WERI-Rb-1 (cell line): ENCODE measurements around the gene PTAR1.
"Not testable (repeated sequence)": the region's sequence is repeated elsewhere in the genome, so short reads cannot be mapped to it uniquely, and the experiment has no call there.

Experiments
- DNase-seq: peaks from one replicate; pipeline ENCODE4 v3.0.0-alpha.2; 2020
- H3K27ac ChIP-seq: fragments of 250-450 bp; sonication (Bioruptor Pico); 2 replicates; pipeline ENCODE4 v1.5.1; 2020; ENCODE audit warnings: mild to moderate bottlenecking, moderate library complexity
- H3K27me3 ChIP-seq: fragments of 250-450 bp; sonication (Bioruptor Pico); 2 replicates; pipeline ENCODE4 v1.5.1; 2021; ENCODE audit warnings: mild to moderate bottlenecking, low read depth, moderate library complexity; ENCODE audit not compliant: insufficient read depth, severe bottlenecking
- H3K36me3 ChIP-seq: fragments of 250-450 bp; sonication (Bioruptor Pico); 2 replicates; pipeline ENCODE4 v1.5.1; 2020; ENCODE audit warnings: mild to moderate bottlenecking, moderate library complexity
- H3K4me3 ChIP-seq: 2 replicates; pipeline ENCODE4 v1.5.1; 2011; ENCODE audit warnings: low read depth, mild to moderate bottlenecking, control low read depth, low read length
- H3K9me3 ChIP-seq: fragments of 250-450 bp; sonication (Bioruptor Pico); 2 replicates; pipeline ENCODE4 v1.5.1; 2021; ENCODE audit warnings: mild to moderate bottlenecking, moderate library complexity; ENCODE audit not compliant: severe bottlenecking
- TF ChIP-seq, protein P1 (sequence below): IDR thresholded peaks from 2 replicates; pipeline ENCODE4 v1.5.1; 2011; ENCODE audit warnings: low read depth, mild to moderate bottlenecking, control low read depth, inconsistent platforms, low read length

The PTAR1 gene

GRCh38 chr9:69768716-69769115 is 8.9 kb upstream of the PTAR1 start:
- TF ChIP-seq, protein P1, sequence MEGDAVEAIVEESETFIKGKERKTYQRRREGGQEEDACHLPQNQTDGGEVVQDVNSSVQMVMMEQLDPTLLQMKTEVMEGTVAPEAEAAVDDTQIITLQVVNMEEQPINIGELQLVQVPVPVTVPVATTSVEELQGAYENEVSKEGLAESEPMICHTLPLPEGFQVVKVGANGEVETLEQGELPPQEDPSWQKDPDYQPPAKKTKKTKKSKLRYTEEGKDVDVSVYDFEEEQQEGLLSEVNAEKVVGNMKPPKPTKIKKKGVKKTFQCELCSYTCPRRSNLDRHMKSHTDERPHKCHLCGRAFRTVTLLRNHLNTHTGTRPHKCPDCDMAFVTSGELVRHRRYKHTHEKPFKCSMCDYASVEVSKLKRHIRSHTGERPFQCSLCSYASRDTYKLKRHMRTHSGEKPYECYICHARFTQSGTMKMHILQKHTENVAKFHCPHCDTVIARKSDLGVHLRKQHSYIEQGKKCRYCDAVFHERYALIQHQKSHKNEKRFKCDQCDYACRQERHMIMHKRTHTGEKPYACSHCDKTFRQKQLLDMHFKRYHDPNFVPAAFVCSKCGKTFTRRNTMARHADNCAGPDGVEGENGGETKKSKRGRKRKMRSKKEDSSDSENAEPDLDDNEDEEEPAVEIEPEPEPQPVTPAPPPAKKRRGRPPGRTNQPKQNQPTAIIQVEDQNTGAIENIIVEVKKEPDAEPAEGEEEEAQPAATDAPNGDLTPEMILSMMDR, result no peak
- Histone ChIP-seq H3K36me3 (no peaks in the 10 kb centered on the region), H3K9me3 (peaks cover 3% of the 10 kb centered on the region), H3K27me3 (no peaks in the 10 kb centered on the region), H3K27ac (no peak overlapping the region), H3K4me3 (no peak overlapping the region)
- DNase-seq, result no peak

GRCh38 chr9:69768101-69768500 is 8.3 kb upstream of the PTAR1 start:
- Histone ChIP-seq H3K27me3 (no peaks in the 10 kb centered on the region), H3K4me3 (no peak overlapping the region), H3K9me3 (peaks cover 3% of the 10 kb centered on the region), H3K36me3 (no peaks in the 10 kb centered on the region), H3K27ac (no peak overlapping the region)
- no peak for DNase-seq
- TF ChIP-seq, protein P1, result no peak

DNA sequence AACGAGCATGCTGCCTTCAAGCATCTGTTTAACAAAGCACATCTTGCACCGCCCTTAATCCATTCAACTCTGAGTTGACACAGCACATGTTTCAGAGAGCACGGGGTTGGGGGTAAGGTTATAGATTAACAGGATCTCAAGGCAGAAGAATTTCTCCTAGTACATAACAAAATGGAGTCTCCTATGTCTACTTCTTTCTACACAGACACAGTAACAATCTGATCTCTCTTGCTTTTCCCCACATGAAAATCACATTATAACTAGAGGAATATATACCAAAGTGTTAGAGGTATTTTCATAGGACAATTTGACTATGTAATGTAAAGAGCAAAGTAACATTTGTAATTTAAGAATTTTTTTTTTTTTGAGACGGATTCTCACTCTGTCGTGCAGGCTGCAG is 4.1 kb upstream of the PTAR1 start:
- H3K36me3 ChIP-seq, H3K27me3 ChIP-seq, H3K9me3 ChIP-seq, H3K4me3 ChIP-seq, DNase-seq: not testable (repeated sequence)
- peak overlapping the region; percentile 73 for H3K27ac ChIP-seq

DNA sequence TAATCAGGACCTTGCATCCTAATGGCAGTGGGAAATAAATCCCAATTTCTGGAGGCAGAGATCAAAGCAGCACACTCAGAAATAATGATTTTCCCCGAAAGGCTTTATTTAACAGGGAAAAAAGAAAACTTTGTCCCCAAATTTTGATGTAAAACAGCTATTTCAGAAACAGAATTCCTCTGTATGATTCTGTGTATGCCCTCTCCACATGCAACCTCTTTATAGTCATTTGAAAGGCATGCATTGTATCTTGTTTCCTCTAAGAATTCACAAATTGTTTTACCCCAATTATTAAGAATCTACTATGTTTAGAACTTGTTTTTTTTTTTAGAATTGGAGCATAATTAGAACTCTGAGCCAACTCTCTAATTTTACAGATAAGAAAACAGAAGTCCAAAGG is 2.7 kb upstream of the PTAR1 start:
- TF ChIP-seq, protein P1, result no peak
- H3K27ac ChIP-seq, result no peak overlapping the region
- no peaks in the 10 kb centered on the region for H3K9me3 ChIP-seq
- no peak overlapping the region for H3K4me3 ChIP-seq
- peaks cover 6% of the 10 kb centered on the region for H3K36me3 ChIP-seq
- no peaks in the 10 kb centered on the region for H3K27me3 ChIP-seq
- no peak for DNase-seq

- peaks cover 13% of the 10 kb centered on the region for H3K36me3 ChIP-seq
- H3K27ac ChIP-seq, result peak overlapping the region; percentile 98
- H3K9me3 ChIP-seq, result no peaks in the 10 kb centered on the region
- peak overlapping the region; percentile 68 for H3K4me3 ChIP-seq
- TF ChIP-seq, protein P1, result no peak
- H3K27me3 ChIP-seq, result no peaks in the 10 kb centered on the region
- DNase-seq, result no peak
Measured at GRCh38 chr9:69760278-69760610, 433 bp upstream of the PTAR1 start.

GRCh38 chr9:69759021-69759420 is 790 bp downstream of the PTAR1 start:
- H3K9me3 ChIP-seq, result no peaks in the 10 kb centered on the region
- H3K4me3 ChIP-seq, result peak overlapping the region; percentile 76
- no peaks in the 10 kb centered on the region for H3K27me3 ChIP-seq
- H3K36me3 ChIP-seq, result peaks cover 16% of the 10 kb centered on the region
- DNase-seq, result no peak
- TF ChIP-seq, protein P1, result no peak
- peak overlapping the region; percentile 98 for H3K27ac ChIP-seq
